HepG2 (cell line): ENCODE measurements around the gene C18orf63. TPM values are rescaled to one million over a fixed set of nuclear protein-coding genes. Genes with fewer than 3 reads are reported as not detected.

Experiments
- AKAP8 ChIP-seq: sonication (generic); formaldehyde crosslinking; IDR thresholded peaks from 2 replicates; pipeline ENCODE4 v1.5.1; 2020; ENCODE audit warnings: mild to moderate bottlenecking, missing genetic modification reagents
- ELF1 ChIP-seq: sonication (generic); formaldehyde crosslinking; IDR thresholded peaks from 2 replicates; pipeline ENCODE4 v1.4.0; 2020; ENCODE audit warnings: missing genetic modification reagents
- MBD4 ChIP-seq: IDR thresholded peaks from 2 replicates; pipeline ENCODE4 v1.6.1; 2012; ENCODE audit warnings: low read length, inconsistent platforms, borderline replicate concordance
- NCOR1 ChIP-seq: fragments of 200-600 bp; sonication (generic); IDR thresholded peaks from 2 replicates; pipeline ENCODE4 v1.7.0; 2017; ENCODE audit warnings: antibody characterized with exemption, low read length, borderline replicate concordance
- PHF5A ChIP-seq: IDR thresholded peaks from one replicate; pipeline ENCODE4 v1.6.1; 2018; ENCODE audit warnings: low read depth, missing genetic modification reagents; ENCODE audit not compliant: unreplicated experiment
- SAP130 ChIP-seq: IDR thresholded peaks from 2 replicates; pipeline ENCODE4 v1.6.1; 2016; ENCODE audit warnings: low read depth
- SOX5 ChIP-seq: IDR thresholded peaks from 2 replicates; pipeline ENCODE4 v1.6.1; 2016; ENCODE audit warnings: borderline replicate concordance
- SPEN ChIP-seq: sonication (generic); formaldehyde crosslinking; IDR thresholded peaks from 2 replicates; pipeline ENCODE4 v1.5.1; 2020; ENCODE audit warnings: low read depth, mild to moderate bottlenecking, missing genetic modification reagents
- SRF ChIP-seq: IDR thresholded peaks from 2 replicates; pipeline ENCODE4 v1.6.1; 2011; ENCODE audit warnings: mild to moderate bottlenecking, low read depth, low read length, moderate library complexity
- ZBTB4 ChIP-seq: sonication (generic); formaldehyde crosslinking; IDR thresholded peaks from 2 replicates; pipeline ENCODE4 v1.4.0; 2020; ENCODE audit warnings: missing genetic modification reagents, mild to moderate bottlenecking, borderline replicate concordance
- ZC3H4 ChIP-seq: sonication (generic); formaldehyde crosslinking; IDR thresholded peaks from 2 replicates; pipeline ENCODE4 v1.4.0; 2020; ENCODE audit warnings: missing genetic modification reagents, borderline replicate concordance
- ZFP91 ChIP-seq: sonication (generic); formaldehyde crosslinking; IDR thresholded peaks from 2 replicates; pipeline ENCODE4 v1.9.0; 2022; ENCODE audit warnings: missing genetic modification reagents, mild to moderate bottlenecking, borderline replicate concordance
- ZNF407 ChIP-seq: sonication (generic); formaldehyde crosslinking; IDR thresholded peaks from one replicate; pipeline ENCODE4 v1.5.1; 2020; ENCODE audit warnings: mild to moderate bottlenecking, missing genetic modification reagents; ENCODE audit errors: not compliant biosample characterization
- ZNF563 ChIP-seq: sonication (generic); formaldehyde crosslinking; IDR thresholded peaks from 2 replicates; pipeline ENCODE4 v1.8.0; 2022; ENCODE audit warnings: mild to moderate bottlenecking, moderate library complexity, missing genetic modification reagents
- ZNF800 ChIP-seq: sonication (generic); formaldehyde crosslinking; IDR thresholded peaks from 2 replicates; pipeline ENCODE4 v1.4.0; 2020; ENCODE audit warnings: missing genetic modification reagents
- polyA plus RNA-seq, 8 experiments: library from polyadenylated mRNA; depleted of rRNA in 3 of 8; stranded (reverse) in 7 of 8; unstranded in 1 of 8; fragments of >200 nt; fragmentation: Illumina TruSeq in 4 of 8; extraction: Trizol in 4 of 8; gene quantifications; 2 replicates each; pipeline versions ENCODE4 v1.2.1 to v1.2.3, GENCODE V29; 2011 to 2016; ENCODE audit warnings: low read depth in 4 of 8, missing spikeins in 1 of 8, mixed read lengths in 1 of 8; ENCODE audit not compliant: insufficient read depth in 1 of 8
- total RNA-seq, 5 experiments: library from RNA; depleted of rRNA; stranded (reverse); fragments of >200 nt; fragmentation: Illumina TruSeq; extraction: Trizol; gene quantifications; 2 replicates each; pipeline ENCODE4 v1.2.3, GENCODE V29; 2016; ENCODE audit warnings: low read depth in 1 of 5

The C18orf63 gene
- total and polyA plus RNA-seq, 2 of the 13 experiments (the other 11 are each of a cell fraction or from before 2014, with no cell fraction given), result 0.01 TPM; not detected in 1

- TF ChIP-seq ZNF563 (CRISPR knock-in tag) (no peak), AKAP8 (CRISPR knock-in tag) (no peak), PHF5A (CRISPR knock-in tag) (no peak), ZBTB4 (CRISPR knock-in tag) (no peak), ZC3H4 (no peak), NCOR1 (peak; percentile 53; the same call in 1 of the 2 replicates), ZFP91 (no peak), SRF (peak; percentile 61; the same call in 1 of the 2 replicates), SPEN (CRISPR knock-in tag) (no peak), SAP130 (CRISPR knock-in tag) (peak; percentile 73), ELF1 (no peak), ZNF800 (CRISPR knock-in tag) (no peak), SOX5 (CRISPR knock-in tag) (peak; percentile 17; the same call in 1 of the 2 replicates), ZNF407 (CRISPR knock-in tag) (no peak), MBD4 (no peak)
Observed at GRCh38 chr18:74266161-74266560, 49.5 kb upstream of the C18orf63 start (continued).
